GM12864 (cell line): Measurements from ENCODE around the gene CACNA1G.

Experiments
- DNase-seq: peaks from one replicate; pipeline ENCODE4 v3.0.0-alpha.2; 2011; ENCODE audit warnings: low read depth
- H3K4me3 ChIP-seq: 2 replicates; pipeline ENCODE4 v1.5.1; 2011; ENCODE audit warnings: mild to moderate bottlenecking, low read depth, low read length, control low read depth
- CTCF ChIP-seq: IDR thresholded peaks from 2 replicates; pipeline ENCODE4 v1.5.1; 2011; ENCODE audit warnings: low read depth, mild to moderate bottlenecking, moderate library complexity, low read length, control low read depth, inconsistent platforms; ENCODE audit errors: missing control alignments

CACNA1G gene

DNA sequence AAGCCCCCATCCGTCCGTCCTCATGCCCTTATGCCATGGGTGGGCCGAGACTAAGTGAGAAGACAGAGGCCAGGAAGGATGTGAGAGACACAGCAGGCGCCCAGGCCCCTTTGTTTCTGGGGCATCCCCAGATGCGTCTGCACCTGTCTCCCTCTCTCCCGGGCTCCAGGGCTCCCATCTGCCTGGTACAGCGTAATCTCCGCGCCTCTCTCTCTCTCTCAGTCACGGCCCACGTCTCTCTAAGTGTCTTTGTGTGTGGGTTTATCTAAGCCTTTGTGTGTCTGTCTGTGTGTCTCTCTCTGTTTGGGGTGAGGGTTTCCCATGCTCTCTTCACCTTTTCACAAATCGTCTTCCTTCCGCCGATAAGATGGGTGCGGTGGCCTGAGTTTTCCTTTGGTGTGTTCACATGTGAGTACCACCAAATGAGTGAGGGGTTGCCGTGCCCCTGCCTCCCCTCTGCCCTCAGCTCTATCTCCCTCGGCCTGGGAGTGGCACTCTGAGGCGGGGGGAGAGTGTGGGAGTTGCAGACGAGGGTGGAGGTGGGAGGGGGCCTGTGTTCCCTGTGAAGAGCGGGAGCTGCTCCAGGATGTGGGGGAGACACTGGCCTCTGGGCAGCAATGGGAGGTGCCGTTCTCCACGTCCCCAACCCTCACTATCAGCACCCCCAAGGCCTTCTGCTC lies 48.3 kb downstream of the CACNA1G start:
- TF ChIP-seq CTCF: no peak
- H3K4me3 ChIP-seq: no peak overlapping the region
- DNase-seq: no peak

DNA sequence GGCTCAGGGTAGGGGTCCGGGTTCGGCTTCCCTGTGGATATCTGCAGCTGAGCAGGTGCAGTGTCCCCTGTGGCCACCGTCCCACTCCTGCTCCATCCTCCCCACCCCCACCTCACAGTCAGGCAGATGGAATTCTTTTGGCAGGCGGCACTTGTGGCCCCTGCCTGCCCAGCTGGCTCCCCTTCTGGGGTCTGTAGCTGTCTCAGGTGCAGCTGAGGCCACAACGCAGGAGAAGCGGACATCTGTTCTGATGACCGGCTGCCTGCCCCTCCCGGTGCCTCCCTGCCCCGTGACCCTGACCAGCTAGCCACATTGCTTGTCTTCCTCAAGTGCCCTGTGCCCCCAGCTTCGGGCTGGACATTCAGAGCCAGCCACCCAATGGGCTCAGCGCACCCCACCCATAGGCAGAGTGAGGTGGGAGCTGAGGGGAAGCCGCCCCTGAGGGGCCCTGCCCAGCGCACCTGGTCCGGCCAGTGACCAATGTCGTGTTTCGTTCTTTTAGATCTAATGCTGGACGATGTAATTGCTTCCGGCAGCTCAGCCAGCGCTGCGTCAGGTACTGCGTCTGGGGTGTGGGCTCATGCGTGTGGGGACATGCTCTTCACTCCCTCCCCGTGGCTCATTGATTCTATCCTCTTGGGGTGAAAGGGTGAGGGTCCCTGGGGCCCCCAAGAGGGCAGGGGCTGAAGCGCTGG lies 49.0 kb downstream of the CACNA1G start:
- no peak for DNase-seq
- TF ChIP-seq CTCF: no peak
- no peak overlapping the region for H3K4me3 ChIP-seq

DNA sequence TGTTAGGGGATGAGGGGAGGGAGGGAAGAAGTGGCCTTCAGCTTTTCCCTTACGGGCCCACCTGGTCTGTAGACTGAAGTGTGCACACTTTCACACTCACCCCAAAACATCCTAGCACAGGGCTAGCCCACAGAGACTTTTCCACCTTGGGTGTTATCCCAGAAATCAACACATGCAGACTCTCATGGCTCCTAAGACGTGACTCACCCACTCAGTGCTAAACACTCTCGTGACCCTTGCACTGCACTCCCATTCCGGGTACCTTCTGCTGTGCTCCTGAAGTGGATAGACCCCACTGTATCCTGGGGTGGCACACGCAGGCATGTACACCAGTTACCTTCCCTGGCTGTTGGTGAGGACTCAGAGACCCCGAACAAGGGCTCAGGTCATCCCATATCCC lies 51.1 kb downstream of the CACNA1G start:
- no peak for TF ChIP-seq CTCF
- no peak overlapping the region for H3K4me3 ChIP-seq
- DNase-seq: no peak

DNA sequence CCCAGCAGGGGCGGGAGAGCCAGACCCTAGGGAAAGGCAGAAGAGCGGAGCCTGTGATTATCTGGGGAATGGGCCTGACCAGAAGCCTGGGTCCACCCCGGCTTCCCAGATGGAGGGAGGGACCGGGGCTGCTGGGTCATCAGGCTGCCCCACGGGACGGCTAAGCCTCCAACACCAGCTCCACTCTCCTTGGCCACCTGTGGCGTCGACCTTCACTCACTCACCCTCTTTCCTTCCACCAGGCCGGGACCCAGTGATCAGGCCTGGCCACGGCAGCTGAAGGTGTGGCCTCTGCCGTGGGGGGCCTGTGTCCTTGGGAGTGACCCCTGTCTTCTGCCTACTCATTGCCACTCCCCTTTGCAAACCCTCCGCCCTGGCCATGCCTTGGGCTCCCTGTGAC lies 51.8 kb downstream of the CACNA1G start:
- no peak for TF ChIP-seq CTCF

DNA sequence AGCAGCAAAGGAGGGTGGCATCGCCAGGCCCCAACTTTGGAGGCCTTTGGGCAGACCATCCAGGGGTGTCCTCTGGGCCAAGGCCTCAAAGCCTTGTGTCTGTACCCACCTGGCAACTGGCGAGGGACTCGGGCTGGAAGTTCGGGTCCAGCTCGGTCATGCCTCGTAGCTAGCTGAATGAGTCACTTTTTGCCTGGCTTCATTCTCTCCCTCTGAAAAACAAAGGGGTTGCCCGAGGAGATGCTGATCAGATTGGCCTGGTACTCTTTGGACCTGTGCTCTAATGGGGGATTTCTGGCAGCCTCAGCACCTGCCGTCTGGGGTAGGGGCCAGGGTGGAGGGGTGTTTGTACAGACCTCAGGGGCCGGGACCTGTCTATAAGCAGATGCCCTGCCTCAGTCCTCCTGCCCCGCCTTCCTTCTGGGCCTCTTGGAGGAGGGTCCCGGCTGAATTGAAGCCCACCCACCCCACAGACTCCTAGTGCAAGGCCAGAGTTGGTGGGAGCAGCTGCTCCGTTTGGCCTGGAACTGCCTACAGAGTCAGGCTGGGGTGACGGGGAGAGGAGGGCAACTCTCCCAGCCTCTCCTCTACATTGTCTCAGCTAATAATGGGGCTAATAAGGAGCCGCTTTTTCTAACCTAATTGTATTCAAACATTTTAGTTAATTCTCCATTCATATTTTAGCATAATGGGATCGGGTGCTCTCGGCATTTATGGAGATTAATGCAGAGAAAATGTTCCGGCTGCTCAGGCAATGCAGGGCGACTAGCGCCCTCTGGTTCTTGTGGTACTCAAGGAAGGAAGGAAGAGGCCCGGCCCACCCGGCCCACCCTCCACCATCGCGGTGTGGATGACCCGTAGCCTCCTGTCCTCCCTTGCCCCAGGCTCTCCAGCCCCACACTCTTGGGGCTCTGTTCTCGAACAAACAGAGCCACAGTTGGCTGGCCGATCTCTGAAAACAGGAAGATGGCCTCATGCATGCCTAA lies 52.8 kb downstream of the CACNA1G start:
- no peak for DNase-seq
- no peak for TF ChIP-seq CTCF
- H3K4me3 ChIP-seq: no peak overlapping the region

More for the DNA sequence above, 51.8 kb downstream of the CACNA1G start:
- H3K4me3 ChIP-seq: no peak overlapping the region
- DNase-seq: no peak

GRCh38 chr17:50614471-50615051 lies 54.0 kb downstream of the CACNA1G start:
- no peak for TF ChIP-seq CTCF
- no peak overlapping the region for H3K4me3 ChIP-seq
- no peak for DNase-seq
